Activated CD4-positive, alpha-beta T cell treated with anti-CD3 and anti-CD28 coated beads, Interleukin-2, amount 50 U/mL, for 4 hours (primary cell): ENCODE data around the gene VAC14.

Experiments
- DNase-seq, 2 experiments: peaks; one replicate each; pipeline ENCODE4 v3.0.0-alpha.2; 2020

The VAC14 gene

DNA sequence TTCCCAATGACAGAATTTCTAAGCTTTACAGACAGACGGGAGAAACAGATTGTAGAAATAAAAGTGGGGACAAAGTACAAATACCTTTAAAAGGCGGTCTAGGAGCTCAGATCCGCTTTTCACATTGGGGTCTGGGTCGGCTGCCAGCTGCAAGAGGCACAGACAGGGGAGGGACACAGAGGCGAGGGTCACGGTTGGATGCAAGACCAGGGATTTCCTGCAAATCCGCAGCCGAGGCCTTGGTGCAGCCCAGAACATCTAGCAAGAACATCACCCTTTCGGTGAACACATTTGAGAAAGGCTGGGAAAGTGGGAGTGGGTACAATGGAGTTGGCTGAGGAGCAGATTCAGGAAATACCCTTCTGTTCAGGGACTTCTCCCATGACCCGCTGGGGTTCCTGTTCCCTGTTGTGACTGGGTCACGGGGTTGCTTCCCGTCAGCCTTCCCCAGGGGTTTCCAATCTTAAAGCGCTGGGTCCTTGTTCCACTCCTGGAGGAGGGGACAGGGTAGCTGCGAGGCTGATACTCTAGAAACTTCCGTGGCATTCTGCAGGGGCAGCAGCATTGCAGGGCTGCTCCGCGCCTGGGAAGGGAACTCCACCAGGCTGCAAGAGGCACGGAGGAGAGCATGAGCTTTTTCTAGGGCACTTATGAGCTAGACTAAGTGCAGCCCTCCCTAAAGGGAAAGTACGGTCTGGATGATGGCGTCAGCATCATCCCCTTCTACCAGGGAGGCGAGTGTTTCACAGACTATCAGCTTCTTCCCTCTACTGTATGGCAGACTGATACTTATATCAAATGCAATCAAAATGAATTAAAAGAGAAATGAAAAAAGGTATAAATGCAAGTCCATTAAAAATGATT lies 16.0 kb downstream of the VAC14 start:
- no peak for DNase-seq

DNA sequence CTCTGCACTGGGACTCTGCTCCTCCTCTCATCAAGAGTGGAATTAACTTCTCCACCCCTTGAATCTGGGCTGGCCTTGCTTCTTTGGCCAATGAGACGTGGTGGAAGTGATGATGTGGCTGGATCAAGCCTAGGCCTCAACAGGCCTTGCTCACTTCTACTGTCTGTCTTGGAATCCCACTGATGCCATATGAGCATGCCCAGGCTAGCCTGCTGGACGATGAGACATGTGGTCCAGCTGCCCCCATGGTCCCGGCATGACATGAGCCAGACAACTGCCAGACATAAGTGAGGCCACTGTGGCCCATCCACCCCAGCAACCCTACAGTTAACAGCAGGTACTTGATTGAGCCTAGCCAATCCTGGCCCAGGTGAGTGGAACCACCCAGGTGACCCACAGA lies 18.7 kb downstream of the VAC14 start:
- no peak for DNase-seq

- no peak for DNase-seq
These were observed 19.2 kb downstream of the VAC14 start for GRCh38 chr16:70781800-70782199.

DNA sequence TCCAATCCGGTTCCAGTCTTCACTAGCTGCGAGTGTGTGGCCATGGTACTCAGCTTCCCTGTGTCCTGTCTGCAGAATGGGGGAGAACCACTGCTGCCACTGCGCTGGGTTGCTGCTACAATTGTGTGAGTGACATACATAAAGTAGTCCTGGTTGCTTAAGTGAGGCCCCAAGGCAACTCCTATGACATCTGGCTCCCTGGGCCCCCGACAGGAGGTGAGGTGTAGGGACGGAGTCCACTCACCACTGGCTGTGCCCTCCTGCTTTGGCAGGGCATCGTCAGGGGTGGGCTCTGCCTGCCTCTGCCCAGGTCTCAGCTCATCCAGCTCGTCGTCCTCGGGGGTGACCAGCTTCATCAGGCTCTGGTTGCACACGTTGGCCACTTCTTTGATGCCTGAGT lies 20.4 kb downstream of the VAC14 start:
- DNase-seq: no peak

DNA sequence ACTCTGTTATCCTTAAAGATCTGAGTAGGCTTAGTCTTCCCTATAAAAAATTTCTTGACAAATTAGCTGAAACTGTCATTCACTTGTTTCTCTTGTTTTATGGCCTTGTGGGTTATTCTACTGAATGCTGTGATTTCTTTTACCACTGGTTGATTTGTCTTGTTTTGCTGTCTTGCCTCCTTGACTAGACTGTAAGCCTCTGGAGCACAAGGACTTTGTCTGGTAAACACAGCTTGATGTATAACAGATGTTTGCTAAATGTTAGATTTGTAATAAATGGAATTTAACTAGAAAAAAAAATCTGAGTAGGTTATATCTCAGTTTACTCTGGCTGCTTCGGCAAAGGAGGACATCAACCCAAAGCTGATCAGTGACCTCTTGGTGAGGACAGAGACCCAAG lies 21.6 kb downstream of the VAC14 start:
- DNase-seq: no peak

GRCh38 chr16:70778901-70779309 lies 22.1 kb downstream of the VAC14 start:
- no peak for DNase-seq

- DNase-seq: no peak
These were observed 23.0 kb downstream of the VAC14 start for GRCh38 chr16:70777973-70778406.

GRCh38 chr16:70777496-70777895 lies 23.5 kb downstream of the VAC14 start:
- DNase-seq: no peak

- no peak for DNase-seq
These were observed 25.6 kb downstream of the VAC14 start for GRCh38 chr16:70775399-70775798.

GRCh38 chr16:70774261-70774660 lies 26.7 kb downstream of the VAC14 start:
- DNase-seq: no peak

- DNase-seq: no peak
These were observed 28.5 kb downstream of the VAC14 start for GRCh38 chr16:70772493-70772892.

DNA sequence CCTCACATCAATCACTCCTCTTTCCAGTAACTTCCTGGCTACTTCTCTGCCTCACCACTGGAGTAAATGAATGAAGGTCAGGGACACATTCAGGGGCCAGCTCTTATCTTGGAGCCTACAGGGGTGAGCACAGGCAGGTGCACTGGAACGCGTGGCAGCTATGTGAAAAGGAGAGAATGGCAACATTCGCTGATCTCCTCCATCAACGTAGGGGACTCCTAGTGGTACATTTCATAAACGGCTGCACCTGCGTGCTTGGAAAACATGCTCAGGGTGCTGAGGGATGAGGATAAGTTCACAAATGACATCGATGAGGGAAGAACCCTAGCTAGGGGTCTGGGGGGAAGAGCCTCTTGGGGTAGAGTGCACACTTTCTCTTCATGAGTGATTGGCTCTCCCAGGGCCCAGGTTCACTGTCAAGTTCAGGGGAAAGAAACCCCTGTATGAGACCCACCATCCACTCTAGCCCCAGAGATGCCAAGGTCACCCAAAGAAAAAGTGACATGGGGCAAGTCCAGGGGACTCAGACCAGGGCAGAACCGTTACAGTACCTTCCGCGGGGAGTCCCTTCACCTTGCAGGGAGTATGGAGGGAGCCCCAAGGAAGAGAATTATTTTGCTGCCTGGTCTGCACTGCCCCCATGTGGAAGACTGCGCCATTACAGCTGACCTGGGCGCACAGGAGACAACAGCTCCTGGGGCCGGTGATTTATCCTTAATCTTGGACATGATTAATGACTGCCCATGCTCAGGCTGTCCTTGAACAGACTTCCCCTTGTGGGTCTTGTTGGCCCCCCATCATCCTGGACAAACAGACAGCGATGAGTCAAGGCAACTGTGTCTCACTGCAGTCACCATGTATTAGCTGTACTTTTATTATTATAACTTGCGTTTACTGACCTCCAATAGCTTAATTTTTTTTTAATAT lies 30.1 kb downstream of the VAC14 start:
- peak; percentile 25 to 44 for DNase-seq

- DNase-seq: no peak
These were observed 30.7 kb downstream of the VAC14 start for GRCh38 chr16:70770291-70770625.

- no peak for DNase-seq
These were observed 31.2 kb downstream of the VAC14 start for GRCh38 chr16:70769761-70770160.

DNA sequence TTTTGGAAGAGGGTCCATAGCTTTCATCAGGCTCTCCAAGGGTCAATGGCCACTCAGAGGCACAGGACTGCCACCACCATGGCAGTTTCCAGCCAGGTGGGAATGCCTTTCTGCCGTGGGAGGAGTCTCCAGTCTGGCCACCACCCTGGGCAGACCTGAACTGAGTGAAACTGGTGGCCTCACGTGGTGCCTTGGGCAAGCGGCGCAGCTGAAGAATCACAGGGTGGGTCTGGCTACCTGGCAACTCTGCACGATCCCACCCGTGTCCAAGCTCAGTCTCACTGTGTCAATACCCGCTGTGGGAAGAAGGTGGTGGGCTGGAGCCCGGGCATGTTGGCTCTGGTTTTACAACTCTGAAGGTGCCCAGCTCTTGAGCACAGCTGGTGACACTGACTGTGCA lies 31.8 kb downstream of the VAC14 start:
- DNase-seq: no peak

DNA sequence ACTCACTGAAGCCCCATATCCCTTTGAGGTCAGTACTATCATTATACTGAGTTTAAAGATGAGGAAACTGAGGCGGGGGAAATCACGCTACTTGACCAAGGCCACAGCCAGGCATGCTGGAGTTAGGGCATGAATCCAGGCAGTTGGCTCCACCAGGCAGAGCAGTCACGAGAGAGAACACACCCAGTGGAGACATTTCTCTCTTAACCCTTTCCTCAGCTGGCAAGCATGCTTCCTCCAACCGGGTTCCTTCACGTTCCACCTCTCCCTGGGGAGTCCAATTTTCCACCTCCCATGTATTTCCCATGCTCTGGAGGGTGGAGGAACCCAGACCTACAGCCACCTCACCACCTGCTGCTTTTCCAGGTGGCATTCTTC lies 32.8 kb downstream of the VAC14 start:
- no peak for DNase-seq

DNA sequence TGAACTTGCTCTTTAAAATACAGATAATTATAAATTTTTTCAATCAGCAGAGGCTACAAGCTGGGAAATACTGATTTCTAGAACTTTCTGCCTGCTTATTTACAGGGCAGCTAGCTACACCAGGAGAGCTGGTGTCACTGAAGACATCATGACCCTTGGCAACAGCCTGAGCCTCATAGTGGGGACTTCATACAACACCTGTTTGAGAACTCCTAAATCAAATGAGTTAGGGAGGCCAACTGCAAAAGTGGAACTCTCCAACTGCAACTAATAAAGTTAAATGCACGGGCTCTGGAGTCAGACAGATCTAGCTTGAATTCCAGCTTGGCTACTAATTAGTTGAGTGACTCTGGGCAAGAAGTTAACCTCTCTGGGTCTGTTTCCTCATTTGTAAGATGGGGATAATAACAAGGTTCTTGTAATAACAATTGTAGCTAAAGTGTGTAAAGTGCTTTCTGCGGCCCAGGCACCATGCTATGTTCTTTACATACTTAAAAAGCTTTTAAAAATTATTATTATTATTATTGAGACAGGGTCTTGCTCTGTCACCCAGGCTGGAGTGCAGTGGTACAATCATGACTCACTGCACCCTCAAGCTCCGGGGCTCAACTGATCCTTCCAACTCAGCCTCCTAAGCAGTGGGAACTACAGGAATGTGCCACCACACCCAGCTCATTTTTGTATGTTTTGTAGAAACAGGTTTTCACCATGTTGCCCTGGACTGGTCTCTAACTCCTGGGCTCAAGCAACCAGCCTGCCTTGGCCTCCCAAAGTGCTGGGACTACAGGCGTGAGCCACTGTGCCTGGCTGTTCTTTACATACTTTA lies 33.4 kb downstream of the VAC14 start:
- DNase-seq: no peak

DNA sequence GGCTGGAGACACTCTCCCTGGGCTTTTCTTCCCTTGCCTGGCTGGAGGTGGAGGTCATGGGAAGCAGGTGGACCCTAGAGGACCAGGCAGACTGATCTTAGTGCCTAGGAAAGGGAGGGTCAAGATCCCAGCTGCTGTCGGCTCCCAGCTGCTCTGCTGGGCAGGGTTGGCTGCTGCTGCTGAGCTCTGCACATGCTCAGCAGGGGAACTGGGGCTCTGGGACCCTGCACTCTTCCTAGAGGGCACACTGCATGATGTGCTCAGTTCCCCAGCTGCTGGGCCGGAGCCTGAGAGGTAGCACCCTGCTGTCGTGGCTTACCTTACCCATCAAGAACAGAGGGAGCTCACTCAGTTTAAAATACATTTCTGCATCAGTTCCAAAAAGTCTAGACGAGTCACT lies 34.3 kb downstream of the VAC14 start:
- DNase-seq: no peak

DNA sequence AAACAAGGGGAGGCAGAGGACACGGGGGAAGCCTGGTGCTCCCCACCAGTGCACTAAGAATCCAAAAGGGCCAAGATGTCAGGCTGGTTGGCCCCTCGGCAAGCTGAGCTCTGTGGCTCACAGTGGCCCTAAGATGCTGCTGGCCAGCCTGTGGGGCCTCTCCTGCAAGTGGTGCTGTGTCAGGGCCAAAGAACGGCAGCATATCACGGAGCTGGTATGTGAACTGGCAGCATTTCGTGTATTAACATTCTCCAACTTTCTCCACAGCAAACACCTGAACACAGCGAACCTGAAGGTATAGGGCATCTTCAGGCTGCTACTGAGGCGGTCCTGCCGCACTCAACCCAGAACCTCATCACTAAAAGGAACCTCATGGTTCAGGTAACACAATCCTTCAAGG lies 34.8 kb downstream of the VAC14 start:
- DNase-seq: no peak

DNA sequence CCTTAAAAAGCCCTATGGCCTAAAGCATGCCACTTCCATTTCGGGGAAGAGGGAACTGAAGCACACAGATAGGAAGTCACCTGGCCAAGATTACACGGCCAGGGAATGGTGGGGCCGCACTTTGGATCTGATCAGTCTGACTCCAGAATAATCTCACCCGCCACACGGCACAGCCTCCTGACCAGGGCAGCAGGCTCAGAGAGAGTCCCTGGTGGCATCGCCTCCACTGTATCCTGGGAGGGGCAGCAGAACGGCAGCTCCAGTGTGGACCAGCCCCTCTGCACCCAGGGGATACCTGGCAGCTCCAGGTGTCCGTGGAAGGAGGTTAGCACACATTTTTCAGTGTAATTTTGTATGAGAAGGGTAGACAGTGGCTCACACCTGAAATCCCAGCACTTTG lies 35.5 kb downstream of the VAC14 start:
- no peak for DNase-seq

DNA sequence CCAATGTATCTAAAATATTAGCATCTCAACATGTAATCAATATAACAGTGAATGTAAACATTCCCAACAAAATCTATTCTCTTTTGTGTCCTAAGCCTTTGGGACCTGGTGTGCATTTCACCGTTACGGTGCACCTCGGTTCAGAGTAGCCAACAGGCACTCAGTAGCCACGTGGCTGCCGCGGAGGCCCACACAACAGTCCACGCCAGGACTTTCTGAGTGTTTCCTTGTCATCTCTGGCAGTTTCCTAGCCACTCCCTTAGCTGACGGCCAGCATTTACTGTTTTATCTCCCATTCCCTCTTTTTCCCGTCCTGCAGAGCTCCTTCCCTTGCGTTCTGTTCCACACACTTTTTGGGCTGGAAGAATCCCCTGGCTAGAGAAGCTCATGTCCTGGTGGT lies 36.3 kb downstream of the VAC14 start:
- no peak for DNase-seq

DNA sequence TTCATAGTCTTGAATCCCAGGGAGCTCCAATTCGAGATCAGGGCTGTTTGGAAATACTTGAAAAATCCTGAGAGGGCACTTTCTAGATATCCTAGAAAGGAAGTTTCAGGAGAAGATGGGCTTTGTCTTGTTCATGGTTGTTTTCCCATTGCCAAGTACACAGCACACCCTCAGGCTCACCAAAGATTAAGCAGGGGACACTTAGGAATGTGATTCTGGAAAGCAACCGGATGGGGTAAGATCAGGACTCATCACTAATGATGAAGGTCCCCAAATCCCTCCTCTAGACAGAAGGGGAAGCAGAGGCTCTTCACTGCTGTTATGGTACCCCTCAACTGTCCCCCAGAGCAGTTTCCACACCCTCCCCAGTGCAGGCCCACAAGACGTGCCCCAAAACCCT lies 40.7 kb downstream of the VAC14 start:
- DNase-seq: no peak

GRCh38 chr16:70759666-70760065 lies 41.3 kb downstream of the VAC14 start:
- no peak for DNase-seq
